GM12891 (cell line): ENCODE results near the gene OR2T4. TPM values are rescaled to one million over a fixed set of nuclear protein-coding genes. Genes with fewer than 3 reads are reported as not detected.

Source experiments
- DNase-seq: peaks from one replicate; pipeline ENCODE4 v3.0.0; 2011; ENCODE audit warnings: low spot score; ENCODE audit not compliant: insufficient read length
- FAIRE-seq: peaks from 2 replicates; lab custom pipeline; 2011; peaks lifted over from hg19 to GRCh38; lab: Jason Lieb, UNC
- PAX5 ChIP-seq: IDR thresholded peaks from 2 replicates; pipeline ENCODE4 v1.6.1; 2011; ENCODE audit warnings: low read length, moderate library complexity, mild to moderate bottlenecking; ENCODE audit not compliant: insufficient read depth, severe bottlenecking
- POLR2A ChIP-seq: IDR thresholded peaks from 2 replicates; pipeline ENCODE4 v1.6.1; 2011; ENCODE audit warnings: low read depth, low read length, control low read depth
- POLR2AphosphoS5 ChIP-seq: IDR thresholded peaks from 2 replicates; pipeline ENCODE4 v1.6.1; 2011; ENCODE audit warnings: low read depth, low read length, control low read depth
- POU2F2 ChIP-seq: IDR thresholded peaks from 2 replicates; pipeline ENCODE4 v1.6.1; 2011; ENCODE audit warnings: low read depth, mild to moderate bottlenecking, control low read depth, low read length, moderate library complexity
- SPI1 ChIP-seq: IDR thresholded peaks from 2 replicates; pipeline ENCODE4 v1.6.1; 2011; ENCODE audit warnings: low read depth, low read length, control low read depth
- TAF1 ChIP-seq: IDR thresholded peaks from 2 replicates; pipeline ENCODE4 v1.6.1; 2011; ENCODE audit warnings: low read depth, low read length, control low read depth
- polyA plus RNA-seq: library from polyadenylated mRNA; unstranded; fragments of >200 nt; gene quantifications from one replicate; pipeline ENCODE4 v1.2.1, GENCODE V29; 2012; ENCODE audit warnings: low read depth, missing spikeins, inconsistent platforms; ENCODE audit not compliant: missing spikeins

OR2T4 gene, protein sequence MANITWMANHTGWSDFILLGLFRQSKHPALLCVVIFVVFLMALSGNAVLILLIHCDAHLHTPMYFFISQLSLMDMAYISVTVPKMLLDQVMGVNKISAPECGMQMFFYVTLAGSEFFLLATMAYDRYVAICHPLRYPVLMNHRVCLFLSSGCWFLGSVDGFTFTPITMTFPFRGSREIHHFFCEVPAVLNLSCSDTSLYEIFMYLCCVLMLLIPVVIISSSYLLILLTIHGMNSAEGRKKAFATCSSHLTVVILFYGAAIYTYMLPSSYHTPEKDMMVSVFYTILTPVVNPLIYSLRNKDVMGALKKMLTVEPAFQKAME
- not detected for polyA plus RNA-seq

DNA sequence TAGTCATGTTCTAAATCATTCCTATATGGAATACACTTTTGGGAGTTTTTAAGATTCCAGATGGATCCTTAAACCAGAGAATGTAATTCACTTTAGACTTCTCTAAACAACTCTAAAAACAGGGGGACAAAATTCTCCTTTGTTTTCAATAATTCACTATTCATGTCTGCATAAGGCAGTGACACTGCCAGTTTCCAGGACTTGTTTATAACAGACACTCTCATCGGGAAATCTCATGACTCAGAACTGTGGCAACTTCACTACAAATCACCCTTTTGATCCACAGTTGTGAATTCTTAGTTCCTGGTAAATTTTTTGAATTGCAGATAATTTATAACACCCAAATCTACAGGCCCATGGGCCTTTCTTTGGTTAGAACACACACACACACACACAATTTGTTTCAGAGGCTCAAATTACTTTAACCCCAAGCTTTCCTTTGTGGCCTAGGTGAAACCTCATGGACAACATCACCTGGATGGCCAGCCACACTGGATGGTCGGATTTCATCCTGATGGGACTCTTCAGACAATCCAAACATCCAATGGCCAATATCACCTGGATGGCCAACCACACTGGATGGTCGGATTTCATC is at the start of gene OR2T4:
OR2T4 (plus strand) TSS at position 545 of the 595 bp plus-strand sequence; CDS start at position 545, 0 bp downstream.
- TF ChIP-seq POLR2A (no peak), POU2F2 (no peak), PAX5 (no peak), SPI1 (no peak), TAF1 (no peak), POLR2AphosphoS5 (no peak)
- DNase-seq = no peak
- no peak for FAIRE-seq

DNA sequence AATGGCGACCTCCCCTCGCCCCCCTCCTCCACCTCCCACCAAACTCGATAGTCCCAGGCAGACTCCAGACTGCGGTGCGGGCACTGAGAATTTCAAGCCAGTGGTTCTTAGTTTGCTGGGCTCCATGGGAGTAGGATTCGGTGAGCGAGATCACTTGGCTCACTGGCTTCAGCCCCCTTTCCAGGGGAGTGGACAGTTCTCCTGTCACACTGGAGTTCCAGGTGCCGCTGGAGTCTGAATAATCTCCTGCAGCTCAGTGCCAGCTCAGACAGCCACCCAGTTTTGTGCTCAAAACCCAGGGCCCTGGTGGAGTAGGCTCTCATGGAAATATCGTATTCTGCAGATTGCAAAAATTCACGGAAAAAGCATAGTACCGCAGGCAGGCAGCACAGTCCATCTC is 44.7 kb upstream of the OR2T4 start:
- DNase-seq (no peak), FAIRE-seq (no peak)
- no peak for TF ChIP-seq TAF1
- no peak for TF ChIP-seq POLR2AphosphoS5
- TF ChIP-seq POLR2A = no peak
- no peak for TF ChIP-seq SPI1
- TF ChIP-seq POU2F2 = no peak
- no peak for TF ChIP-seq PAX5

DNA sequence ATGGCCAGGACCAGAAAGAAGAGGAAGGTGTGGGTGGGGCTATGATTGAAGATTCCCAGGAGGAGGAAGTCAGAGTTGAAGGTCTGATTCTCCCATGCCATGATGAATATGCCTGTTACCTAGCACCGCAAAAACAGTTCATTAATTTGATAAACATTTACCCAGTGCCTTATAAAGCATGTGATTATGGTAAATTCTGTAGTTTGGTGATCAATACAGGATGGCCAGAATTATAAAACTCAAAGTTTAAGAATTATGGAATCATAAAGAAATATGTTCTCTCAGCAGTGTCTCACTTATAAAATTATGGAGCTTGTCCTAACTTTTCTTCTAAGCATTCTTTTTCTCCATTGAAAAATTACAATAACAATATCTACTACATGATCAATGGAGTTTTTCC is 37.0 kb upstream of the OR2T4 start, which contains the start of gene OR2M7:
OR2M7 (minus strand) TSS at position 101 of the 400 bp plus-strand sequence; CDS start at position 101, 0 bp downstream.
- TF ChIP-seq POLR2A (no peak), POLR2AphosphoS5 (no peak), SPI1 (no peak), POU2F2 (no peak), PAX5 (no peak), TAF1 (no peak)
- no peak for FAIRE-seq
- no peak for DNase-seq

DNA sequence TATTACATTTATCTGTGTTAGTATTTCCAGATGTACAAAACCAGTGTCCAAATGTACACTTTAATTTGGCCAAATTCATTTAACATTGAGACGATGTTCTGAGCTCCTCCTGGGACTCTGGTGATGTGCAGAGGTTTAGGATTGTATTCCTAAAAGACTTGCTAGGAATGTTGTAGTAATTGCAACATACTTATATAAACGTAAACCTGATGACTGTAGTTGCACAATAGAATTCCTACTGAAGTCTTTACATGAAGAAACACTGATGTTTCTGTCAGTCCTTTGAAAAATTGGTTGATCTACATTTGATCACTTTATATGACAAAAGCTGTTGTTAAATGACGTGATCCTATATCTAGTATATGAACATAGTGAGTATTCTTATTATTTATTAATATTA is 18.0 kb upstream of the OR2T4 start:
- FAIRE-seq (no peak), DNase-seq (no peak)
- TF ChIP-seq POU2F2 (no peak), POLR2A (no peak), TAF1 (no peak), POLR2AphosphoS5 (no peak), SPI1 (no peak), PAX5 (no peak)

DNA sequence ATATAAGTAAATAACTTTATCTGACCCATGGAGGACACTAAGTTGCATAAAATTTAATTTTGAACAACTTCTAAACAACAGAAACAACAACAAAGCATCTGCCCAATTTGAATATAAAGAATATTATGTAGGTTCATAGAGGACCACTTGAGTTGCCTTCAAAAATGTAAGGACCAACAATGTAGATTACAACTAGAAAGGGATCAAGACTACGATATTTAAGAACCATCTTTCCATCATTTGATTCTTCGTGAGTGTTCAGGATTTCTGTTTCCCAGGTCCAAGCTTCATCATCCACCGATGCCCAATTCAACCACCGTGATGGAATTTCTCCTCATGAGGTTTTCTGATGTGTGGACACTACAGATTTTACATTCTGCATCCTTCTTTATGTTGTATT is 13.0 kb upstream of the OR2T4 start, which contains the start of gene OR14C36:
OR14C36 (plus strand) TSS at position 301 of the 400 bp plus-strand sequence; CDS start at position 301, 0 bp downstream.
- no peak for TF ChIP-seq POLR2A
- TF ChIP-seq POU2F2 = no peak
- no peak for TF ChIP-seq POLR2AphosphoS5
- no peak for TF ChIP-seq SPI1
- no peak for TF ChIP-seq PAX5
- no peak for TF ChIP-seq TAF1
- DNase-seq (no peak), FAIRE-seq (no peak)

DNA sequence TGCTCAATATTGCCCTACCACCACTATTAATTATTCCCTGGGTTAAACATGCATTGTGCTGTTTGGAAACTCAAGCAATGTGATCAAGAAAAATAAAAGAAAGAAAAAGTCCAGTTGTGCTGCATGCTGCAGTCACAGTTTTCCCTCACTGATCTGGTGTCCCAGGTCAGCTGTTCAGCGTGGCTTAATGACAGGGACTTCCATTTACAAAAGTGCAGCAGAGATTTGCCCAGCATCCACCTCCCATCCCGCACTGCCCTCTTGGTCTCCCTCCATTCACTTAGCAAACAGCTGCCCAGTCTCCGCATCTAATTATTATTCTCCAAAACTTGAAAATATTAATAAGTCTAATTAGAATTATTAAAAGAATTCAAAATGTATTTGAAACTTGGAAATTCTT is 2.0 kb upstream of the OR2T4 start:
- no peak for DNase-seq
- no peak for FAIRE-seq
- TF ChIP-seq TAF1 (no peak), SPI1 (no peak), POU2F2 (no peak), POLR2A (no peak), POLR2AphosphoS5 (no peak), PAX5 (no peak)

DNA sequence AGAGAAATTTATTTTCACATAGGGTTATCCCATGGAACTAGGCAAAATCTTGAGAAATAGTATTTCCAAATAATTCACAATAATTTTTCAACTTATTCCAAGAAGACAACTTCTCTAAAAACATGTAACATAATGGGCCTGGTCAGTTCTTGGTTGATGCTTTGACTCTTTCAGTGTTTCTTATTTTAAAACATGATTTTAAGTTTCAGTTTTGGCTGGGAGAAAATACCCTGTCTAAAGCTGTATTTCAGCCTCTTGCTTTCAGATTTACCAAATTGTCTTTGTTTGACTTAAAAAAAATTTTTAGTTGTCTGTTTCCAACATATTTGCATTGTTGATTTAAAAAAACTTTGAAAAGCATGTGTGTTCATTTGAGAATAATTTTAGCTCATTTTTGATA is 5.1 kb downstream of the OR2T4 start:
- TF ChIP-seq TAF1 (no peak), PAX5 (no peak), POLR2AphosphoS5 (no peak), POU2F2 (no peak), POLR2A (no peak), SPI1 (no peak)
- FAIRE-seq (no peak), DNase-seq (no peak)

DNA sequence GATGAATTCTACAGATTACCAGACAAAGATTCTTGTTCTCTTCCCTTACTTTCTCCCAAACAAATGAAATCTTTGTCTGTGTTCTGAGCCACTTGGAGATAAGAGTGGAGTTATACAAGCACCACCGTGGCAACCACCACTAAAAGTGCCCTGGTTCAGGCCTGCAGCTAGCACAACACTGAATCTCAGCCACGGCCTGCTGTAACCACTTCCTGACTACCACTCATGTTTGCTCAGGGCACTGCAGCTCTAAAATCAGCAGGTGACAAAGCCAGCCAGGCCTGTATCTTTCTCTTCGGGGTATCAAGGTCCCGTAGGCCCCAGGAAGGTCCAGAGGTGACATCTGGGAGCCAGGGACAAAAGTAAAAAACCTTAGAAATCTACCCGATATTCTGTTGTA is 10.9 kb downstream of the OR2T4 start:
- DNase-seq = no peak
- TF ChIP-seq TAF1 = no peak
- TF ChIP-seq POLR2A = no peak
- TF ChIP-seq POU2F2 = no peak
- TF ChIP-seq PAX5 = no peak
- no peak for TF ChIP-seq SPI1
- no peak for TF ChIP-seq POLR2AphosphoS5
- peak; percentile 68 for FAIRE-seq

DNA sequence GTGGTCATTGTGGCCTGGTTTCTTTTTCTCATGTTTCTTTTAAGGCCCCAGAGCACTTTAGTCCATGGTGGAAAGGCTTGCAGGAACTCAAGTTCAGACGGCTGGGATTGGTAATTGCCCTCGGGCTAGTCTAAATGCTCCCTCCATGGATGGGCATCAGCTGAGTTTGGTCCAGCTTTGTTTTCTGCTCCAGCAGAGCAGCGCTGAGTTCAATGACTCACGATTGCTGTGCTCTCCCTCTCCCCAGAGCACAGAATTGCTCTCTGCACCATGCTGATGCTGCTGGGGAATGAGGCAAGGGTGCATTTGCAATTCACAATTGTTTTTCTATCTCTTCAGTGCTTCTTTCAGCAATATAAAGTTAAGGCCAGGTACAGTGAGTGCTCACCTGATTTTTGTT is 12.3 kb downstream of the OR2T4 start:
- TF ChIP-seq SPI1 = no peak
- TF ChIP-seq POU2F2 = no peak
- TF ChIP-seq TAF1 = no peak
- TF ChIP-seq PAX5 = no peak
- TF ChIP-seq POLR2AphosphoS5 = no peak
- no peak for TF ChIP-seq POLR2A

DNA sequence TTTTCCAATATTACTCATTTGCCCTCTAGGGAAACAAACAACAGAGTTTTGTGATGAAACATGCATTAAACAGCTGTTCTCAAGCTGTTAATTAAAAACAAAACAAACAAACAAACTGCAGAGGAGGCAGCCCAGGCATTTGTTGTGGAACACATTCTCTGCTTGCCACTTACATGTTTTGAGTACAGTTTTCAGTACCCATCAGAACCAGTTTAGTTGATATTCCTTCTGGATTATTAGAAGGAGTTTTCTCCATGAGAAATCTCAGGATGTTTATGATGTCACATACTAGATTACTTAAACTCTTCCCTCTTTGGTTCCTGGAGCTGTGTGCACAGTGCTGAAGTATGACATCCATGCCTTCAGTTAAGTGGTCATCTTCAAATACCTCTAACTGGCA is 14.0 kb downstream of the OR2T4 start, which contains the start of gene OR2T6:
OR2T6 (plus strand) TSS at position 301 of the 400 bp plus-strand sequence. CDS start 11,863 bp downstream, outside the sequence.
- FAIRE-seq = no peak
- TF ChIP-seq POLR2A = no peak
- TF ChIP-seq SPI1 = no peak
- TF ChIP-seq POU2F2 = no peak
- no peak for TF ChIP-seq PAX5
- TF ChIP-seq POLR2AphosphoS5 = no peak
- no peak for TF ChIP-seq TAF1

More for the DNA sequence above, 12.3 kb downstream of the OR2T4 start:
- DNase-seq (no peak), FAIRE-seq (peak; percentile 43)

More for the DNA sequence above, 14.0 kb downstream of the OR2T4 start, which contains the start of gene OR2T6:
- no peak for DNase-seq
